DMS114 treated with DMSO at 0.1 percent for 48 hours (cell line): ENCODE results near the gene FYN.

Experiments
- DNase-seq: peaks from one replicate; lab custom pipeline; 2025; ENCODE audit not compliant: unreplicated experiment; lab: John Stamatoyannopoulos, UW

Gene FYN

DNA sequence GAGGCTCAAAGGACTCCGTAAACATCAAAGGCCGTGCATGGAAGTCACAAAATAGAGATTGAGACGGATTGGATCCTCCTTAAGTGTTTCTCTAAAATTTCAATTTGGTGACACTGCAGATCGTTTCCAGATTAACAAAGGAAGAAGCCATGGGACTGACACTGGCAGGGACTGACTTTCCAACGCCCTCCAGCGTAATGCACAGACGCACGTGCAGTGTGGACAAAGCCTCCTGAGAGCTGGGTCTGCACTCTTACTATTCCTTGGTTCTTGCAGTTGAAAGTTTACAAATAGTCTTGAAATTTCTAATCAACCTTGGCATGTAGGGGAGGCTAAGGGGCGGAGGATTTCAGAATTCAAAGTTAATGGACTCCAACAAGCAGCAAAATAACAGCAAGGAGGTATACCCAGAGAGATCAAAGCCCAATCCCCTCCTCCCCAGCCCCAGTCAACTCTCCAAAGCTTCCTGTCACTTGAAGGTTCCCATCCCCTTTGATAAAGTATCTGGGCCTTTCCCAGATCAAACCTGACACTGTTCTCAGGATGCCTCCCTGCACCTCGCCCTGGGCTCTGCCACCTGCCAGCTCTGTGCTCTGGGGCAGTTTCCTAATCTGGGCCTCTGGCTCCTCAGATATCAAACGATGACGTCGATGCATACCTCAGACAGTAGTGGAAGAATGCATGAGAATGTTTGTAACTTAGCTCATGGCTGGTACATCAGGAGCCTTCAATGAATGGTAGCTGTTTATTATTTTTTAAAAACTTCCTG is 161.1 kb downstream of the FYN start:
- DNase-seq: no peak

DNA sequence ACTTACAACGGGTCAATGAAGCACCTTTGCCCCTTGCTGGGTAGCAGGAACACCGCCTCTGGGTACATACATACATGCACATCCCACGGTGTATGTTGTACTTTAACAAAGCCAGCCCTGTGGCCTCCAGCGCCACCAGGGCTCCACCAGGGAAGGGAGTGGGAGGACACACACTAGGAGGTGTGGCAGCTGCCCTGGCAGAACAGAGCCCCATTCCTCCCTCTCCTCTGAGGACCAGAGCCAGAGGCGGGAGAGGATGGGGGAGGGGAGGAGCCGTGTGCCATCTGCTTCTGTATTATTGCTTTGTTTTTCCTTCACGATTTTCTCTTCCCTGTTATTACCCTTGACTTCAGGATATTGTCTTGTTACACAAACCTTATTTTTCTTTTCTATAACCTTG is 161.8 kb downstream of the FYN start:
- no peak for DNase-seq

- no peak for DNase-seq
These were observed 162.3 kb downstream of the FYN start for GRCh38 chr6:111710911-111711310.

DNA sequence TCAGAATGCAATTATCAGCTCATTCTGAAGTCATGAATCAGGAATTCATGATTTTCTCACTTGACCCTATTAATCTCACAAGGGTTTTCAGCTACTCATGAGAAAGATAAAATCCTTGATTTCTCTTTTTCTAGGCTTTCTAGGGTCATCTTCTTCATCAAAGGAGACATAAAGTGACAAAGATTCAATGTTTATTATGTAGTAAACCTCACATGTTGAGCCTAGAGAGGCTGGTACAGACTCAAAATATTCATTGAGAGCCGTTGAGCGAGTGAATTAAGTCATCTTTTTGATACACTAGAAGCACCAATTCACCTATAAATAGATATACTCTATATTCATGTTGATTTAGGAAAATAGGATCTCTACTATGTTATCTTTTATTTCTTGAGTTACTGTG is 162.8 kb downstream of the FYN start:
- no peak for DNase-seq

- peak; percentile 70 for DNase-seq
These were observed 163.4 kb downstream of the FYN start for GRCh38 chr6:111709615-111710398.

DNA sequence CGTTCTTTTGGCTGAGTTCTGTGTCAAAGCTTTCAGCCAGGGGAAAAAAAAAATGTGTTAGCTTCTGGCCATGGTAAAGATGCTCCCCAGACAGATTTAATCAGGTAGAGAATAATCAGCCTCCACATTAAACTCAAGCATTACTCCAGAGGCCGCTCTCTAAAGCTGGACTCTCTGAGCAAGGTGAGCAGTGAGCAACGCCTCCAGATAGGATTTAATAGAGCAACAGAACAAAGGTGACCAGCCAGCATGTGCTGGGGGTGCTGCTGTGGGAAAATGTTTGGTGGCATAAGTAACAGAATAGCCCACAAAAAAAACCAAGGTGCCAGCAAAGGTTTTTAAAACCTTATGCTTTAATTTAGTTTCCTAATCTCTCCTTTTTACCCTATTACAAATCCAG is 164.1 kb downstream of the FYN start:
- DNase-seq: no peak

DNA sequence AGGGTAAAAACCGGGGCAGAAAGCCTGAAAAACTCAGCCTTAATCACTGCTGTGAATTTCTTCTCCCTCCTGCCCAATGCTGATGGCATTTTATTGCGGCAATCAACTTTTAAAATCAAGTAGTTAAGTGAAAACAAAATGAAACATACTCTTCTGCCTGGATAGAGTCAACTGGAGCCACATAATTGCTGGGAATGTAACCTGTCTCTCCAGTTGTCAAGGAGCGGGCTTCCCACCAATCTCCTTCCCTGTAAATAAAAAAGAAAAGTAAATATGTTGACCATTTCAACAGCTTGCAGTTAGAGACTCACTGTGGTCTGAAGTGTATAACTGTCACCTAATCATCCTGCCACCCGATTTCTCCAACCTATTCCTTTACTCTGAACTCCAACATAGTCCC is 165.5 kb downstream of the FYN start:
- no peak for DNase-seq

- no peak for DNase-seq
These were observed 166.3 kb downstream of the FYN start for GRCh38 chr6:111706841-111707391.

DNA sequence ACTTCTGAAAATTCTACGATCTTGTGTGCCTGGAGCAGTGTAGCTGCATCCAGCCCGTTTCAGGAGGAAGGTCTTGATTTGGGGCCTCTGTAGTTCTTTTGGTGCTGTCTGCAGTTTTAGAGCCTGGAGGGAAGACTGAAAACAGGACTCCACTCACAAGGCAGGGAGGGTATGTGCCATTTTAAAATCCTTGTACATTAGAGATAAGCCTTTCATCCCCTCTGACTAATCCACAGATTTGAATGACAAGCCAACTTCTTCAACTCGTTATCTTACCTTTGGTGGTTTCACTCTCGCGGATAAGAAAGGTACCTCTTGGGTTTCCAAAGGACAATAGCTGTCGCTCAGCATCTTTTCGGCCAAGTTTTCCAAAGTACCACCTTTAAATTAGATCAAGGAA is 169.5 kb downstream of the FYN start:
- DNase-seq: no peak

DNA sequence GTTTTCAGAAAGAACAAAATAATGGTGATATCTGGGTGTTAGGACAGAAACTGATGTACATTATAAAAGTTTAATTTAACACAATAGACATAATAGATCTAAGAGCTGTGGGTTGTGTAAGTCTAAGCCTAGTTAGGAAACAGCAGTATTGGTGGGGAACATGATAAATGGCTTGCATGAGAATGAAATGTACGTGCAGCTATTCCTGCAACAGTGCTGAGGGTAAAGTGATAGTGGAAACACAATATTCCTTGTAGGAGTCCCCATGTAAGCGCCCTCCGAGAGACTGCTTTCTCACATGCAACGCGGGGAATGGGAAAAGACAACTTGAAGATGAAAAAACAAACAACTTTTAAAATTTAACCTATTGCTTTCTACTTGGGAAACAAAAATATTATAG is 171.0 kb downstream of the FYN start:
- no peak for DNase-seq

- no peak for DNase-seq
These were observed 172.1 kb downstream of the FYN start for GRCh38 chr6:111701146-111701545.

DNA sequence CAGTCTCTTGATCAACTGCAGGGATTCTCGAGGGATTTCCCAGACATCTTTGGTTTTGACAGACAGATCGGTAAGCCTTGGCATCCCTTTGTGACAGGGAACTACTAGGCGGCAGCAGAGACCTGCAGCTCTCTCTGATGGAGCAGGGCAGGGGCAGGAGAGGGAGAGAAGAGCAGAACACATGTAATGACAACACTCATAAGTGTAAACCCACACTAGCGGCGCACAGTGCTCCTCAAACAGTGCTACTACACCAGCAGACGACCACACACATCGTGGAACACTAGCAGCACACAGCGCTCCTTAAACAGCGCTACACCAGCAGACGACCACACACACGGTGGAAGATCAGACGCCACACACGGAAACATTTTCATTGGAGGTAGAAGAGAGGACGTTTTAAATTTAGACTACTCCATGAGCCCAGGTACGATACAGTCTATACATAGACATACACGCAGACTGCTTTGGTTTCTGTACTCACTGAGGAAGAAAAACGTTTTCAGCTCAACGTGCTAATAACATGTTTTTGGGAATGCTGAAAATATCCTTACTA is 173.0 kb downstream of the FYN start:
- DNase-seq: no peak

- no peak for DNase-seq
These were observed 174.1 kb downstream of the FYN start for GRCh38 chr6:111699123-111699522.

DNA sequence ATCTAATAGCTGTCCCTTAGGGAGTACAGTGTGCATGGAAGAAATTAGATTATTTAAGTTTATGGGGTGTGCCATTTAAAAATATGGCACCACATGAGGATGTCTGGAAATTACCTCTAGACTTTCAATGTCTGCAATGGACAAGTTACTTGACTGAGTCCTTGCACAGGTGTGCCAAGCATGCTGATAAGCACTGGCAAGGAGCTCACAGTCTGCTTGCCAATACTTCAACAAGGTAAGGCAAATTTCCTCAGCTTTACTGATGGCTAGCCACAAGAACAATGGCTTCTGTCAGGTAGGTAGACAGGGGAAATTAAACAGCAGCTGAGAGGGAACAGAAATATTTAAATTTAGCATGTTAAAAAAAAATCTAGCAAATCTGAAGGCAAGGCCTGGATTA is 176.4 kb downstream of the FYN start:
- no peak for DNase-seq

- no peak for DNase-seq
These were observed 180.7 kb downstream of the FYN start for GRCh38 chr6:111692327-111693164.

- DNase-seq: no peak
These were observed 181.7 kb downstream of the FYN start for GRCh38 chr6:111691345-111692225.

- no peak for DNase-seq
These were observed 183.3 kb downstream of the FYN start for GRCh38 chr6:111689946-111690345.

DNA sequence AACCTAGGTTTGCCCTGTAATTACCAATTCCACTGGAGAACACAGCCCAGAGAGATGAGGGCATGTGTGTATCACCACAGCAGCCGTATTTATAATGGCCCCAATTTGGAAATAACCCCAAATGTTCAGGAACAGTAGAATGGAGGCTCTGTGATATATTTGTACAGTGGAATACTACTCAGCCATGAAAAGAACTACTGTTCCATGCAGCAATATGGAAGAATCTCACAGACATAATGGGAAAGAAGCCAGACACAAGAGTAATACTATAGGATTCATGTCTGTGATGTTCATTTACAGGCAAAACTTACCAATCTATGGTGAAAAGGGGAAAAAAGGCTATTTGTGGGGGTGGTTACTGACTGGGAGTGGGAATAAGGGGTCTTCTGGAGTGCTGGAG is 183.8 kb downstream of the FYN start:
- no peak for DNase-seq

DNA sequence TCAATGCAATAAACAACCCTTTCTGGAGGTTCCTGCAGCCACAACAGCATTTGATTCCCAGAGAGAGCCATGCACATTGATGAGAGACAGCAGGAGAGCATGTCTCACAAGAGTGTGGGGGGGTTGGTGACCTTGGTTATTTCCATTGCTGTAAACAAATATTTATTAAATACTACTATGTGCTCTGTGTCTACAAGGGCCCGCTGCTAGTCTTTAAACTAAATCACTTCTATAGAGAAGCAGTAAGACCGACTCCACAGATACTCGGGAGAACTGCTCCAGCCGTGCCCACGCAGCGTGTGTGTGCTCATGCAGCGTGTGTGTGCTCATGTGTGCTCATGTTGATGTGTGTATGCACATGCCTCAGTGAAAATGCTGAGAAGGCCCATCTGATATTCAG is 184.9 kb downstream of the FYN start:
- DNase-seq: no peak

DNA sequence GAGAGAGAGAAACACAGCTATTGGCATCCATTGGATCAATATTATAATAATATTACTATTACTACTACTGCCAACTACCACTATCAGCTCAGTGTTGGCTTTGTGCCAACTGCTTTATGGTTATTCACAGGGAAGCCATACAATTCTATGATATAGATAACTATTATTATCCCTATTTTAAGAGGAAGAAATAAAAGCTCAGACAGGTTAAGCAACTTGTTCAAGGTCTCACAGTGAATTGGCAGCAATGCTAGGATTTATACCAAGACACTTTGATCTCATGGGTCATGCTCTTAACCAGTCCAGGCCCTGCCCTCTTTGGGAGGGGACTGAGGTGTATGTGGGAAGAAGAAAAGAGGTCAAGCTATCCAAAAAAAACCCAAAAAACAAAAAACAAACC is 185.6 kb downstream of the FYN start:
- no peak for DNase-seq
